HAP-1 (cell line): ENCODE data around the gene GUCA2A.

Experiments
- DNase-seq, 2 experiments: peaks; one replicate each; pipeline ENCODE4 v3.0.0-alpha.2; 2016 to 2020; ENCODE audit warnings: low spot score in 2 of 2
- H3K27me3 ChIP-seq: fragments of 250-450 bp; sonication (Bioruptor Pico); 2 replicates; pipeline ENCODE4 v1.5.1; 2020; ENCODE audit warnings: low read depth, mild to moderate bottlenecking, moderate library complexity
- H3K36me3 ChIP-seq: fragments of 250-450 bp; sonication (Bioruptor Pico); replicated peaks from 2 replicates; pipeline ENCODE4 v1.5.1; 2020; ENCODE audit warnings: mild to moderate bottlenecking
- H3K4me1 ChIP-seq: fragments of 250-450 bp; sonication (Bioruptor Pico); 2 replicates; pipeline ENCODE4 v1.5.1; 2020; ENCODE audit warnings: mild to moderate bottlenecking
- H3K4me3 ChIP-seq: fragments of 250-450 bp; sonication (Bioruptor Pico); 2 replicates; pipeline ENCODE4 v1.5.1; 2020; ENCODE audit warnings: mild to moderate bottlenecking, moderate library complexity
- H3K9me3 ChIP-seq: fragments of 250-450 bp; sonication (Bioruptor Pico); 2 replicates; pipeline ENCODE4 v1.5.1; 2020; ENCODE audit warnings: mild to moderate bottlenecking, moderate library complexity
- in situ Hi-C: fragments of 300-500 bp; cut with MboI; formaldehyde crosslinking; loops from 3 replicates; pipeline ENCODE4 v1.14.3; 2020; ENCODE audit warnings: low sequenced_read_pairs, inconsistent platforms, mixed read lengths

GUCA2A gene

GRCh38 chr1:42142894-42143675 is 21.5 kb downstream of the GUCA2A start:
- in situ Hi-C loops, result no loop called here
- Histone ChIP-seq H3K4me1 (no peaks in the 10 kb centered on the region), H3K36me3 (no peaks in the 10 kb centered on the region), H3K9me3 (no peaks in the 10 kb centered on the region), H3K4me3 (no peak overlapping the region), H3K27me3 (peaks cover 12% of the 10 kb centered on the region)
- no peak for DNase-seq

GRCh38 chr1:42141978-42142377 is 22.6 kb downstream of the GUCA2A start:
- peaks cover 12% of the 10 kb centered on the region for H3K27me3 ChIP-seq
- no peaks in the 10 kb centered on the region for H3K9me3 ChIP-seq
- in situ Hi-C loops, result no loop called here

GRCh38 chr1:42140191-42140590 is 24.4 kb downstream of the GUCA2A start:
- Histone ChIP-seq H3K9me3 (no peaks in the 10 kb centered on the region), H3K4me1 (no peaks in the 10 kb centered on the region), H3K4me3 (no peak overlapping the region), H3K27me3 (peaks cover 12% of the 10 kb centered on the region), H3K36me3 (no peaks in the 10 kb centered on the region)
- DNase-seq, result no peak
- in situ Hi-C loops, result no loop called here

More at GRCh38 chr1:42141978-42142377, 22.6 kb downstream of the GUCA2A start:
- no peak for DNase-seq
- Histone ChIP-seq H3K4me3 (no peak overlapping the region), H3K36me3 (no peaks in the 10 kb centered on the region), H3K4me1 (no peaks in the 10 kb centered on the region)

GRCh38 chr1:42139444-42139843 is 25.1 kb downstream of the GUCA2A start:
- Histone ChIP-seq H3K9me3 (no peaks in the 10 kb centered on the region), H3K4me1 (no peaks in the 10 kb centered on the region), H3K4me3 (no peak overlapping the region), H3K27me3 (peaks cover 12% of the 10 kb centered on the region), H3K36me3 (no peaks in the 10 kb centered on the region)
- DNase-seq, result no peak
- in situ Hi-C loops, result no loop called here

GRCh38 chr1:42138586-42138985 is 26.0 kb downstream of the GUCA2A start:
- DNase-seq, result no peak
- Histone ChIP-seq H3K27me3 (peaks cover 12% of the 10 kb centered on the region), H3K4me3 (no peak overlapping the region), H3K9me3 (no peaks in the 10 kb centered on the region), H3K36me3 (no peaks in the 10 kb centered on the region), H3K4me1 (no peaks in the 10 kb centered on the region)
- in situ Hi-C loops, result no loop called here

GRCh38 chr1:42137766-42138165 is 26.8 kb downstream of the GUCA2A start:
- no peaks in the 10 kb centered on the region for H3K4me1 ChIP-seq
- no peak for DNase-seq
- peaks cover 7% of the 10 kb centered on the region for H3K27me3 ChIP-seq
- no peaks in the 10 kb centered on the region for H3K36me3 ChIP-seq
- no peak overlapping the region for H3K4me3 ChIP-seq
- in situ Hi-C loops, result no loop called here
- H3K9me3 ChIP-seq, result no peaks in the 10 kb centered on the region

- no peak for DNase-seq
These were observed 28.1 kb downstream of the GUCA2A start for GRCh38 chr1:42136466-42136865.

GRCh38 chr1:42135426-42135825 is 29.1 kb downstream of the GUCA2A start:
- no peaks in the 10 kb centered on the region for H3K36me3 ChIP-seq
- peaks cover 4% of the 10 kb centered on the region for H3K27me3 ChIP-seq
- H3K4me1 ChIP-seq, result no peaks in the 10 kb centered on the region
- no peak for DNase-seq
- no peak overlapping the region for H3K4me3 ChIP-seq
- in situ Hi-C loops, result no loop called here
- H3K9me3 ChIP-seq, result no peaks in the 10 kb centered on the region

More at GRCh38 chr1:42136466-42136865, 28.1 kb downstream of the GUCA2A start:
- Histone ChIP-seq H3K36me3 (no peaks in the 10 kb centered on the region), H3K4me3 (no peak overlapping the region), H3K27me3 (peaks cover 4% of the 10 kb centered on the region), H3K4me1 (no peaks in the 10 kb centered on the region), H3K9me3 (no peaks in the 10 kb centered on the region)
- in situ Hi-C loops, result no loop called here

- Histone ChIP-seq H3K9me3 (no peaks in the 10 kb centered on the region), H3K36me3 (no peaks in the 10 kb centered on the region), H3K4me1 (no peaks in the 10 kb centered on the region), H3K27me3 (no peaks in the 10 kb centered on the region), H3K4me3 (no peak overlapping the region)
- DNase-seq, result no peak
- in situ Hi-C loops, result no loop called here
These were observed 30.6 kb downstream of the GUCA2A start for GRCh38 chr1:42133809-42134526.

GRCh38 chr1:42133390-42133789 is 31.2 kb downstream of the GUCA2A start:
- DNase-seq, result no peak
- in situ Hi-C loops, result no loop called here
- Histone ChIP-seq H3K4me1 (no peaks in the 10 kb centered on the region), H3K9me3 (no peaks in the 10 kb centered on the region), H3K36me3 (no peaks in the 10 kb centered on the region), H3K4me3 (no peak overlapping the region), H3K27me3 (no peaks in the 10 kb centered on the region)

- DNase-seq, result no peak
- in situ Hi-C loops, result no loop called here
These were observed 34.4 kb downstream of the GUCA2A start for GRCh38 chr1:42130061-42130660.

GRCh38 chr1:42128964-42129363 is 35.6 kb downstream of the GUCA2A start:
- DNase-seq, result no peak
- Histone ChIP-seq H3K9me3 (no peaks in the 10 kb centered on the region), H3K4me3 (no peak overlapping the region), H3K4me1 (no peaks in the 10 kb centered on the region), H3K27me3 (no peaks in the 10 kb centered on the region), H3K36me3 (no peaks in the 10 kb centered on the region)
- in situ Hi-C loops, result no loop called here

More at GRCh38 chr1:42130061-42130660, 34.4 kb downstream of the GUCA2A start:
- Histone ChIP-seq H3K9me3 (no peaks in the 10 kb centered on the region), H3K36me3 (no peaks in the 10 kb centered on the region), H3K27me3 (no peaks in the 10 kb centered on the region), H3K4me1 (no peaks in the 10 kb centered on the region), H3K4me3 (no peak overlapping the region)

GRCh38 chr1:42128499-42128898 is 36.0 kb downstream of the GUCA2A start:
- no peaks in the 10 kb centered on the region for H3K9me3 ChIP-seq
- in situ Hi-C loops, result no loop called here
- DNase-seq, result no peak
- H3K4me3 ChIP-seq, result no peak overlapping the region
- H3K36me3 ChIP-seq, result no peaks in the 10 kb centered on the region
- H3K4me1 ChIP-seq, result no peaks in the 10 kb centered on the region
- no peaks in the 10 kb centered on the region for H3K27me3 ChIP-seq

- in situ Hi-C loops, result no loop called here
- DNase-seq, result no peak
- Histone ChIP-seq H3K4me3 (no peak overlapping the region), H3K27me3 (no peaks in the 10 kb centered on the region), H3K4me1 (no peaks in the 10 kb centered on the region), H3K36me3 (no peaks in the 10 kb centered on the region), H3K9me3 (no peaks in the 10 kb centered on the region)
These were observed 36.8 kb downstream of the GUCA2A start for GRCh38 chr1:42127767-42128166.
